Trophoblast cell (in vitro differentiated cells and primary cell): ENCODE results near the gene CREBRF.

Source experiments
- DNase-seq, 2 donors: peaks; one replicate each; pipeline ENCODE4 v3.0.0-alpha.2; 2016
- H2AFZ ChIP-seq: 2 replicates; pipeline ENCODE4 v1.6.1; 2013; ENCODE audit warnings: low read length, moderate library complexity, mild to moderate bottlenecking; ENCODE audit not compliant: insufficient read depth, poor library complexity
- H2AK5ac ChIP-seq: 2 replicates; pipeline ENCODE4 v1.6.1; 2013; ENCODE audit warnings: mild to moderate bottlenecking, low read length
- H2BK120ac ChIP-seq: 2 replicates; pipeline ENCODE4 v1.6.1; 2013; ENCODE audit warnings: low read length, mild to moderate bottlenecking, moderate library complexity; ENCODE audit not compliant: insufficient read depth, poor library complexity
- H2BK12ac ChIP-seq: 2 replicates; pipeline ENCODE4 v1.6.1; 2013; ENCODE audit warnings: mild to moderate bottlenecking, low read length, moderate library complexity
- H2BK5ac ChIP-seq: 2 replicates; pipeline ENCODE4 v1.6.1; 2013; ENCODE audit warnings: low read length, low read depth, moderate library complexity, mild to moderate bottlenecking; ENCODE audit not compliant: poor library complexity
- H3K14ac ChIP-seq: 2 replicates; pipeline ENCODE4 v1.6.1; 2013; ENCODE audit warnings: mild to moderate bottlenecking, low read length
- H3K18ac ChIP-seq: 2 replicates; pipeline ENCODE4 v1.6.1; 2013; ENCODE audit warnings: mild to moderate bottlenecking, low read length
- H3K23ac ChIP-seq: 2 replicates; pipeline ENCODE4 v1.6.1; 2013; ENCODE audit warnings: low read length
- H3K27ac ChIP-seq: 2 replicates; pipeline ENCODE4 v1.5.1; 2013; ENCODE audit warnings: low read depth, mild to moderate bottlenecking, inconsistent platforms, low read length, moderate library complexity
- H3K27me3 ChIP-seq: 2 replicates; pipeline ENCODE4 v1.6.1; 2013; ENCODE audit warnings: inconsistent platforms, mild to moderate bottlenecking, low read length, moderate library complexity; ENCODE audit not compliant: insufficient read depth
- H3K36me3 ChIP-seq, 2 experiments: 1 replicate in 1 of 2; 2 replicates in 1 of 2; pipeline ENCODE4 v1.6.1; 2013; ENCODE audit warnings: low read length in 2 of 2, mild to moderate bottlenecking in 2 of 2, moderate library complexity in 1 of 2; ENCODE audit not compliant: insufficient read depth in 2 of 2, control insufficient read depth in 1 of 2
- H3K4ac ChIP-seq: 2 replicates; pipeline ENCODE4 v1.6.1; 2013; ENCODE audit warnings: low read depth, mild to moderate bottlenecking, low read length, moderate library complexity
- H3K4me1 ChIP-seq, 2 experiments: 1 replicate in 1 of 2; 2 replicates in 1 of 2; pipeline ENCODE4 v1.6.1; 2013; ENCODE audit warnings: low read length in 2 of 2, mild to moderate bottlenecking in 2 of 2, moderate library complexity in 1 of 2; ENCODE audit not compliant: insufficient read depth in 2 of 2, control insufficient read depth in 1 of 2
- H3K4me2 ChIP-seq: 2 replicates; pipeline ENCODE4 v1.6.1; 2013; ENCODE audit warnings: inconsistent platforms, mild to moderate bottlenecking, low read length, moderate library complexity
- H3K4me3 ChIP-seq: 2 replicates; pipeline ENCODE4 v1.5.1; 2013; ENCODE audit warnings: mild to moderate bottlenecking, low read depth, low read length, inconsistent platforms
- H3K79me1 ChIP-seq: one replicate; pipeline ENCODE4 v1.6.1; 2013; ENCODE audit warnings: low read length
- H3K79me2 ChIP-seq: 2 replicates; pipeline ENCODE4 v1.6.1; 2013; ENCODE audit warnings: low read length, mild to moderate bottlenecking; ENCODE audit not compliant: control insufficient read depth, insufficient read depth, poor library complexity
- H3K9ac ChIP-seq: 2 replicates; pipeline ENCODE4 v1.6.1; 2013; ENCODE audit warnings: mild to moderate bottlenecking, low read length
- H3K9me3 ChIP-seq: 2 replicates; pipeline ENCODE4 v1.6.1; 2013; ENCODE audit warnings: low read depth, mild to moderate bottlenecking, control low read depth, inconsistent platforms, low read length; ENCODE audit not compliant: insufficient read depth
- H4K12ac ChIP-seq: 2 replicates; pipeline ENCODE4 v1.6.1; 2013; ENCODE audit warnings: low read depth, mild to moderate bottlenecking, low read length, moderate library complexity
- H4K8ac ChIP-seq: 2 replicates; pipeline ENCODE4 v1.6.1; 2013; ENCODE audit warnings: low read depth, mild to moderate bottlenecking, low read length, moderate library complexity
- H4K91ac ChIP-seq: one replicate; pipeline ENCODE4 v1.6.1; 2013; ENCODE audit warnings: low read depth, mild to moderate bottlenecking, low read length, moderate library complexity
- WGBS: extraction: QIAGEN DNeasy Blood & Tissue Kit; methylation state at CpG from one replicate; pipeline ENCODE4 v1.1.7; 2013; ENCODE audit warnings: missing lambda C conversion rate; ENCODE audit not compliant: insufficient read length, insufficient coverage; ENCODE audit errors: extremely low coverage; 5-methylcytosine and 5-hydroxymethylcytosine counted together

The CREBRF gene

DNA sequence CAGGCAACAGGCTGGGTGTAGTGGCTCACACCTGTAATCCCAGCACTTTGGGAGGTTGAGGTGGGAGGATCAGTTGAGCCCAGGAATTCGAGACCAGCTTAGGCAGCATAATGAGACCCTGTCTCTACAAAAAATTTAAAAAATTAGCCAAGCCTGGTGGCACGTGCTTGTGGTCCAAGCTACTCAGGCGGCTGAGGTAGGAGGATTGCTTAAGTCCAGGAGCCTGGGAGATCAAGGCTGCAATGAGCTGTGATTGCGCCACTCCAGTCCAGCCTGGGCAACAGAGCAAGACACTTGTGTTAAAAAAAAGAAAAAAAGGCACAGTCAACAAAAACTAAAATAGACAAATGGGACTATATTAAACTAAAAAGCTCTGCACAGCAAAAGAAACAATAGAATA, 43.3 kb upstream of the CREBRF start:
- DNase-seq, result peak; percentile 84 to 88
- Histone ChIP-seq H2AK5ac (no peak overlapping the region), H3K9ac (no peak overlapping the region), H3K23ac (no peak overlapping the region), H3K79me2 (peaks cover 5% of the 10 kb centered on the region), H4K8ac (no peak overlapping the region), H3K14ac (no peak overlapping the region), H3K9me3 (no peaks in the 10 kb centered on the region), H3K4me1 (peaks cover 5 to 14% of the 10 kb centered on the region in 2 experiments), H3K27me3 (no peaks in the 10 kb centered on the region), H2AFZ (no peak overlapping the region), H2BK5ac (no peak overlapping the region), H2BK12ac (no peak overlapping the region), H4K91ac (no peak overlapping the region), H3K27ac (no peak overlapping the region), H4K12ac (no peak overlapping the region), H3K4ac (no peak overlapping the region), H3K18ac (no peak overlapping the region), H3K36me3 (no peaks in the 10 kb centered on the region), H3K79me1 (no peaks in the 10 kb centered on the region), H2BK120ac (no peak overlapping the region), H3K4me2 (no peak overlapping the region), H3K4me3 (no peak overlapping the region)
- WGBS, result no CpG with 5 or more reads among the region's 4 CpGs

DNA sequence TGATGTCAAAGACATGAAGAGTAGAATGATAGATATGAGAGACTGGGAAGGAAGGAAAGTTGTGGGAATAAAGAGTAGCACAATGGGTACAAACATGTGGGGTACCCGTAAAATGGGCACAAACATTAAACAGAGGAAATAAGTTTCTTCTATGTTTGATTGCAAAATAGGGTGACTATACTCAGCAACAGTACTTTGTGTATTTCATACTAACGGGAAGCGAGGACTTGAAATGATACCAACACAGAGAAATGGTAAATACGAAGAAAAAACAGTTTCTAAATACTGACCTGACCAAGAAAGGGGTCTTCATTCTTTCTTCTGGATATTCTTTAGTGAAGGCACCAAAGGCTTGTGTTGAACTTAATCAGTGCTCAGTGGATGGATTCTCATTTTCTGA, 41.5 kb upstream of the CREBRF start:
- no peak overlapping the region for H3K27ac ChIP-seq
- no peak overlapping the region for H3K4me2 ChIP-seq
- no peaks in the 10 kb centered on the region for H3K79me1 ChIP-seq
- WGBS, result no CpG with 5 or more reads among the region's 4 CpGs
- no peak overlapping the region for H2BK5ac ChIP-seq
- no peaks in the 10 kb centered on the region for H3K36me3 ChIP-seq
- DNase-seq, result no peak
- H4K12ac ChIP-seq, result no peak overlapping the region
- no peak overlapping the region for H2BK12ac ChIP-seq
- H2AK5ac ChIP-seq, result no peak overlapping the region
- peaks cover 5% of the 10 kb centered on the region for H3K79me2 ChIP-seq
- H2AFZ ChIP-seq, result no peak overlapping the region
- no peak overlapping the region for H3K14ac ChIP-seq
- H3K4me3 ChIP-seq, result no peak overlapping the region
- no peaks in the 10 kb centered on the region for H3K27me3 ChIP-seq
- no peak overlapping the region for H3K4ac ChIP-seq
- no peak overlapping the region for H3K23ac ChIP-seq
- no peak overlapping the region for H4K8ac ChIP-seq
- no peak overlapping the region for H4K91ac ChIP-seq
- H3K18ac ChIP-seq, result no peak overlapping the region
- no peak overlapping the region for H2BK120ac ChIP-seq
- H3K9me3 ChIP-seq, result no peaks in the 10 kb centered on the region
- H3K9ac ChIP-seq, result no peak overlapping the region
- H3K4me1 ChIP-seq, result peaks cover 5 to 14% of the 10 kb centered on the region in 2 experiments

DNA sequence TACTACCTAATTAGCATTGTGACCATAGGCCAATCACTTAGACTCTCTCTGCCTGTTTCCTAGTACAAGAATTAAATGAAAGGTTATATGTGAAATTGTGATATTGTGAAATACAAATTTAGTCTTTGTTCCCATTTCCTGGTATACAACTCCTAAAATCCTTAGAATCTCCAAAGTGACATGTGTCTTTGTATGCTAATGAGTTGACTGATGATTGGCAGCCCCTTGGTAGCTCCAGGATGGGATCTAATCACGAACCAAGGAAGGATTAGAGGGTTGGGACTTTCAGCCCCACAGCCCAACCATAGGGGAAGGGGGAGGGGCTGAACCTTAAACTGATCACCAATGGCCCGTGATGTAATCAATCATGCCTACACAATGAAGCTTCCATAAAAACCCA, 41.0 kb upstream of the CREBRF start:
- no peak overlapping the region for H3K14ac ChIP-seq
- no peak for DNase-seq
- H3K79me1 ChIP-seq, result no peaks in the 10 kb centered on the region
- H4K12ac ChIP-seq, result no peak overlapping the region
- peaks cover 0 to 2% of the 10 kb centered on the region in 2 experiments for H3K36me3 ChIP-seq
- no peak overlapping the region for H3K18ac ChIP-seq
- no peaks in the 10 kb centered on the region for H3K27me3 ChIP-seq
- H3K4me2 ChIP-seq, result no peak overlapping the region
- H3K23ac ChIP-seq, result no peak overlapping the region
- no peak overlapping the region for H2AFZ ChIP-seq
- H3K4ac ChIP-seq, result peak overlapping the region; percentile 52
- no peak overlapping the region for H2BK12ac ChIP-seq
- no peaks in the 10 kb centered on the region for H3K9me3 ChIP-seq
- H4K91ac ChIP-seq, result no peak overlapping the region
- H3K9ac ChIP-seq, result no peak overlapping the region
- H3K79me2 ChIP-seq, result peaks cover 5% of the 10 kb centered on the region
- no peak overlapping the region for H2AK5ac ChIP-seq
- no peak overlapping the region for H3K4me3 ChIP-seq
- no CpG with 5 or more reads among the region's 2 CpGs for WGBS
- no peak overlapping the region for H2BK5ac ChIP-seq
- H3K27ac ChIP-seq, result no peak overlapping the region
- H3K4me1 ChIP-seq, result peaks cover 5 to 14% of the 10 kb centered on the region in 2 experiments
- H2BK120ac ChIP-seq, result no peak overlapping the region
- no peak overlapping the region for H4K8ac ChIP-seq

DNA sequence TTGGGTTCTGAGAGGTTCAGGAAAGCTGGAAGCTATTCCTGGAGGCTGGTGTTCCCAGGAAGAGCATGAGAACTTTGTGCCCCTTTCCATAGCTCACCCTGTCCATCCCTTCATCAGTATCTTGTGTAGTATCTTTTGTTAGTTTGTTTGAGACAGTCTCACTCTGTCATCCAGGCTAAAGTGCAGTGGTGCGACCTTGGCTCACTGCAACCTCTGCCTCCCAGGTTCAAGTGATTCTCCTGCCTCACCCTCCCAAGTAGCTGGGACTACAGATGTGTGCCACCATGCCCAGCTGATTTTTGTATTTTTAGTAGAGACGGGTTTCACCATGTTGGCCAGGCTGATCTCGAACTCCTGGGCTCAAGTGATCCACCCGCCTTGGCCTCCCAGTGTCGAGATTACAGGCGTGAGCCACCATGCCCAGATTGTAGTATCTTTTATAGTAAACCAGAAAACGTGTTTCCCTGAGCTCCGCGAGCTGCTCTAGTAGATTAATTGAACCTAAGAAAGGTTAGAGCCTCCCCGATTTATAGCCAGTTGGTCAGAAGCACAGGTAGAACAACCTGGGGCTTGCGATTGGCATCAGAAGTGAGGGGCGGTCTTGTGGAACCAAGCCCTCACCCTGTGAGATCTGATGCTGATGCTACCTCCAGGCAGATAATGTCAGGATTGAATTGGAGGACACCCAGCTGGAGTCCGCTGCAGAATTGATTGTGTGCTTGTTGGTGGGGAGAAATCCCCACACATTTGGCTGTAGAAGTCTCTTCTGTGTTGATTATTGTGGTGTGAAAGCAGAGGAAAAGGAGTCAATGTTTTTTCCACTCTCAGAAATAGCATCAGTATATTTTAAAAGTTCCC, 40.3 kb upstream of the CREBRF start:
- H4K12ac ChIP-seq, result no peak overlapping the region
- WGBS, result no CpG with 5 or more reads among the region's 13 CpGs
- no peak overlapping the region for H3K23ac ChIP-seq

More for the DNA sequence above, 40.3 kb upstream of the CREBRF start:
- no peak overlapping the region for H2BK120ac ChIP-seq
- H2AFZ ChIP-seq, result no peak overlapping the region
- H3K4ac ChIP-seq, result peak overlapping the region; percentile 5
- H3K9ac ChIP-seq, result no peak overlapping the region
- H3K14ac ChIP-seq, result no peak overlapping the region
- no peak overlapping the region for H4K91ac ChIP-seq
- H3K4me2 ChIP-seq, result no peak overlapping the region
- H3K79me1 ChIP-seq, result no peaks in the 10 kb centered on the region
- no peak overlapping the region for H3K18ac ChIP-seq
- peaks cover 2 to 6% of the 10 kb centered on the region in 2 experiments for H3K36me3 ChIP-seq
- H2BK5ac ChIP-seq, result no peak overlapping the region
- H3K79me2 ChIP-seq, result peaks cover 5% of the 10 kb centered on the region
- H4K8ac ChIP-seq, result no peak overlapping the region
- no peak overlapping the region for H3K27ac ChIP-seq
- no peaks in the 10 kb centered on the region for H3K27me3 ChIP-seq
- H2BK12ac ChIP-seq, result no peak overlapping the region
- DNase-seq, result no peak
- peaks cover 5 to 10% of the 10 kb centered on the region in 2 experiments for H3K4me1 ChIP-seq
- H3K9me3 ChIP-seq, result no peaks in the 10 kb centered on the region
- H3K4me3 ChIP-seq, result no peak overlapping the region
- H2AK5ac ChIP-seq, result no peak overlapping the region
